NCI-H526 (cell line): ENCODE measurements around the gene KHDRBS2.

Experiments used
- DNase-seq, 2 experiments: peaks; one replicate each; lab custom pipeline; 2025; lab: John Stamatoyannopoulos, UW

The KHDRBS2 gene

GRCh38 chr6:62285612-62286469, at the start of gene KHDRBS2:
KHDRBS2 (minus strand) TSS chr6:62286225.
- DNase-seq: peak; percentile 9 to 73

GRCh38 chr6:62328607-62329006, 42.6 kb upstream of the KHDRBS2 start:
- DNase-seq: no peak

DNA sequence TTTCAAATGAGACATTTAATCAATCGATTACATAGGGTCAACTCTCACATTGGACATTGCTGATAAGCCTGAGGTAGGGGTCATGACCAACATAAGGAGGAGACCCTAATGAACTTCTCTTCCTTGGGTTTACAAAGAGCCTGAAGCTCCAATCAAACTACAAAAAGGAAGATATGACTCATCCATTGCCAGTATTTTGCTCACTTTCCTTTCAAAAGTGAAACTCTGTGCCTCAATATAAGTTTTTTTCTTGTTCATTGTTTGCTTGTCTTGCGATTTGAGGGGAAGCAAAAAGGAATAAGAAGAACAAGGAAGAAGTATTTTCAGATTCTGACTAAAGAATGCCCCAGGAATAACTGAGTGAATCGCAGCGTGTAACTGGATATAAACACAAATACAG, 38.8 kb upstream of the KHDRBS2 start:
- DNase-seq: no peak

DNA sequence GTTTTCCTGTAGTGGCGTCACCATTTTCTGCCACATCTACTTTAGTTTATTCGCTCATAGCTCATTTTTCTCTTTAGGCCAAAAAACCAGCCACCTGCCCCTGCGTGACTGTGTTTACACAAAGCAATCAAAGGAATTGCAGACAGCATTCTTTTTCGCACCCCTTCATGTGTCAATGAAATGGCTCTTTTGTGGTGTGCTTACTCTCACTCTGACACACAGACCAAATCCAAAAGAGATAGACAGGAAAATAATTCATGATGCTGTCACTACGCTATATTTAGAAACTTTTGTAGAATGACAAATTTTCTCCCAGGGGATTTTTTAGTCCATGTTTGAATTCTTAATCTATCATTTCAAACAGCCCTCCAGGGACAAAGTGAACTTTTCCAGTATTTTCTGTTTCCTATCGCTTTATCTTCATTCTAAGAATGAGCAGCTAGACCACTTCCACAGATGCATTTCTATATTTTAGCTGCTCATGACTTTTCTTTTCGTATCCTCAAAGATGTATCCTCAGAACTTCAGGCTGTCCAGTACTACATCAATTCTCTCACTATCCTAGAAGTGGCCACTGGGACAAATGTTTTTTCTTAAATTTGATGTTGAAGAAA, 37.9 kb upstream of the KHDRBS2 start:
- DNase-seq: no peak

- DNase-seq: no peak
These were observed 12.8 kb upstream of the KHDRBS2 start for GRCh38 chr6:62298745-62299392.

DNA sequence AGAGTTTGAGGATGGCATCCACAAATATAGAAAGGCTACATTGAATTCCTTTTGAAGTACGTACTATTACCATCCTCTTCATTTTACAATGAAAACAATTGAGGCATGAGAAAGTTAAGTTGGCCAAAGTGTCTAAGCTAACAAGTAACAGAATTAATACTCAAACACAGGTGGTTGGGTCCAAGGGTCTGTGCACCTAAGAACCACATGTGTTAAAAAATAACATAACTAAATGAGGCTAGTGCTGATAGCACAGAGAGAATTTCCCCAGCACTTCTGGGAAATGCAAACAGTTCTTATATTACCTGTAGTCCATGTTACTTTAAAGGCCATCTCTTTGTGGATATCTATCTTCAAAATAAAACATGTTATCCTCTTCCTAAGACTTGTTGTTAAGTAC, 10.5 kb upstream of the KHDRBS2 start:
- no peak for DNase-seq

- no peak for DNase-seq
These were observed 2.9 kb upstream of the KHDRBS2 start for GRCh38 chr6:62288974-62289373.

GRCh38 chr6:62288562-62288961, 2.5 kb upstream of the KHDRBS2 start:
- DNase-seq: no peak

- DNase-seq: no peak
These were observed 432 bp upstream of the KHDRBS2 start for GRCh38 chr6:62286470-62286843.

DNA sequence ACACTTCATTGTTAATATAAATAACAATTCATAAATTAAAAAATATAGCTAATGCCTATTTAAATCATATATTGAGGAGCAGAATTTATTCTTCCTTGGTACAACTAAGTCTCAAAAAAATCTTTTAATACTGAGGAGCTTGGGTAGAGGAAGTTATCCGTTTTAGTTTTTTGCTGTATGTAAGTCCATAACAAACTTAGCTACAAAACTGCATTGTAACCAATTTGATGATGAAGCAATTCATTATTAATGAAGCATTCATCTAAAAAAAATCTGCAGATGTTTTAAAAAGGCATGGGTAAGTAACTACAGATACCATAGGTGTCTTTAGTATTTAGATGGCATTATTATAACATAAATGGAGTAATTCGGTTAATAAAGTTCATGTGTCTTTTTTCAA, 1.3 kb downstream of the KHDRBS2 start:
- DNase-seq: no peak

DNA sequence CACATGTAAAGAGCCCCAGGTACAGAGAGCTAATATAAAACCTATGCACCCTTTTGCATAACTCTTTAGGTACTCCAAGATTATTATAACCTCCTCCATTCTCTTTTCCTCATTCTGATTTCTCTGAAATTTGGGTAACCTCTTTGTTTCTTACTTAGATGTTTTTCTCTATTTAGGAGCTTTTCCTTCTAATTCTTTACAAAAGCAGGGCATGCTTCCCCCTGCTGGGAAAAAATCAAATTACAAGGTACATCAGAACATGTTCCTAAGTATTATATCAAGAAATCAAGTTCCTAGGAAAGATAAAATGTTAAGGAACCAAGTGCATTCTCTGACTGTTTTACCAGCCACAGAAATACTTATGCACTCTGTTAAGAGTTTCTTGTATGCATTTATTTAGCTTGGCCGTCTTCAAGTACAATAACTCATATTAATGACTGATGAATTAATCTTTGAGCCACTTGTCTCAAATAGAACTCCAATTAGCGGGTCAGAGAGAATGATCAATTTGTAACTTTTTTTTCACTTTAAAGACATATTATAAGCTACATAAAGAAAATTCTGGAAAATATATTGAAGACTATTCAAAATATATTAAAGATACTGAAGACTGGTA, 2.1 kb downstream of the KHDRBS2 start:
- DNase-seq: peak in 1 of 2 experiments; percentile 58

- no peak for DNase-seq
These were observed 2.7 kb downstream of the KHDRBS2 start for GRCh38 chr6:62283365-62283764.

DNA sequence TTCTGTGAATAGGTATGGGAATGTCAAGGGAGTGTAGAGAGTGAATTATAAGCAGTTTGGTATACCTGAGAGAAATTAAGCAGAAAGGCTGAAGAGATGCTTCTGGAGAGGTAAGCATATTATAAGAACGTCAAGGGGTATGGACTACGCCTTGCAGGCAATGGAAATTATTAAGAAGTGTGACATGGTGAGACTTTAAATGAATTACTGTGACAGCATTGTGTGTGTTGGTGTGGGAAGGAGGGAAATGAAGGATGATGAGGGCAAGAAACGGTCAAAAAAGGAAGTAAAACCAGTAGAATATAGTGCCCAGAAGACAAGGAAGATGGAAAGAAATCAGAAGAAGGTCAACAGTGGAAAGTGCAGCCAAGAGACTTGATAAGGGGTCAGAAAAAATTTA, 5.9 kb downstream of the KHDRBS2 start:
- DNase-seq: no peak

GRCh38 chr6:62272114-62272513, 13.9 kb downstream of the KHDRBS2 start:
- DNase-seq: no peak

DNA sequence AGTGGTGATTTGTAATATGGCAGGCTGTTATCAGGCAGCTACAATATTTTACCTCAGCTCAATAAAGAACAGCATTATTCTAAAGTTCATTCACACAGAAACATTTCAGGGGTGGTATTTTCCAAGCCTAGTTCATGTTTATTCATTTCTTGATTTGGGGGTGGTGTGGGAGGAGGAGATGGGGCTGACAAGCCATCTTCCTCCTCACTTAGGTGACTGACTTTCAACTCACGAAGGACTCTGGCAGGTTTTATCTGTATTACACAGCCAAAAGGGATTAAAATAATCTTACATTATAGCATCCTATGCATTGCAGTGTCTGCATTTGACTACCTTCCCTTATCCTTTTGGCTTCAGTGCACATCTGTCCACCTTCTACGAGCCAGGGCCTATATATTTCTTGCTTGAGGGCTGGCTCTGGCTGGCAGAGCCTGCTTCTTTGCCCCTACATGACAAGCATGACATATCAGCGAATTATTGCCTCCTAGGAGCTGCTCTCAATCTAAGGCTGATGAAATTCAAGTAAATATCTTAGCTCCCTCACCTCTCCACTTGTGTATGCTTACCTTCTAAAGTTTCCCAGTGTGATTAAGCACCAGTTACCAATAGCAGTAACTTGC, 20.0 kb downstream of the KHDRBS2 start:
- DNase-seq: no peak

GRCh38 chr6:62262283-62262682, 23.7 kb downstream of the KHDRBS2 start:
- no peak for DNase-seq

- no peak for DNase-seq
These were observed 39.9 kb downstream of the KHDRBS2 start for GRCh38 chr6:62246087-62246486.

GRCh38 chr6:62236784-62237183, 49.2 kb downstream of the KHDRBS2 start:
- DNase-seq: no peak

GRCh38 chr6:62229231-62229630, 56.8 kb downstream of the KHDRBS2 start:
- no peak for DNase-seq

GRCh38 chr6:62217866-62218265, 68.2 kb downstream of the KHDRBS2 start:
- DNase-seq: no peak

GRCh38 chr6:62202078-62202477, 83.9 kb downstream of the KHDRBS2 start:
- no peak for DNase-seq

DNA sequence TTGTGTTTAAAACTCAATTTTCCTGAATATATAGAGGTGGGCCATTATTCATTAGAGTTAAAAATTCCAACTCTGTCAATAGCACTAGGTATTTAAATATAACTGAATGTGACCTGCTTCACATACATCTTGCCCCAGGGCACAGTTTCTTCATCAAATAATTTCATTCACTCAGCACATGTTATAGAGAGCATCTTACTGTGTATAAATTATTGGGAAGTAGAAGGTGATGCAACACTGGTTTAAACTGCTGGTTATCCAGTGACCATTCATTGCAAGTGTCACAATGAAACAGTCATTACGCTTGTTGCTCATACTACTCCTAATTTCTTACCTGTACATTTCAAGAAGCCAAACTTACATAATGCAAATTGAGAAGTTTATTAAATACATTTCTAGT, 93.4 kb downstream of the KHDRBS2 start:
- no peak for DNase-seq
